ENCODE measurements around the gene KLK11. TPM values are rescaled to one million over a fixed set of nuclear protein-coding genes. Genes with fewer than 3 reads are reported as not detected.

Gene KLK11
- total RNA-seq, 1 donor from 2014 or later = not detected

DNA sequence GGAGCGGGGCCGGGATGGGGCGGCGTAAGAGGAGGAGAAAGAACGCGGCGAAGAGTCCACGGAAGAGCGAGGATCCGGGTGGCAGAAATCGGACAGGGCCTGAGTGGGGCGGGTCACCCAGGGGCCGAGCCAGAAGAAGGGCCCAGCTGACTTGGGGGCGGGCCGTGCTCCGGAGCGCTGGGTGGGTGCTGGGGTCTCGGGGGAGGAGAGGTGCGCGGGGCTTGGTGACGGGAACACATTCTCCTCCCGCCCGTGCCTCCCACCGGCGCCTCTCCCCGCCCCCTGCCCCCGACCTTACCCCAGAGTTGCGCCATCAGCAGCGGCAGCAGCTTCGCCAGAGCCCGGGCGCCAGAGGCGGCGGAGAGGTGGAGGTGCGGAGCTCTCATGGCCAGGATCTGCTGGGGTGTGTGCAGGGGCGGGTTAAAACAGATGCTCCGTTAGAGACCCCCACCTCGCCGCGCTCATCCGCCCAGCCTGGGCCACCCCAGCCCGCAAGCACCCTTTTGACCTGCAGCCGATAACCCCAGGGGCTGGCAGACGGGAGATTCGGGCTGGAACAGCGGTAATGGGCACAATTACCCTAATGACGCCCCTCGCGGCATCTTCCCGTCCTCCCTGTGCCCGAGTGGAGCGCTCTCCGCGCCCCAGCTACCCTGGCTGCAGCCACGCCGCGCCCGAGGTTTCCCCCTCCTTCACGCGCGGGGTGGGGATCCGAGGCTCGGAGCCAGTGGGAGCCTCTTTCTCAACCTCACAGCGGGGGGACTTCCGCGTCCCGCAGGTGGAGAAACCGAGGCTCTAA, 7.5 kb downstream of the KLK11 start:
- no peaks in the 10 kb centered on the region for H3K4me1 ChIP-seq
- H3K27me3 ChIP-seq = no peaks in the 10 kb centered on the region
- TF ChIP-seq, protein P1, sequence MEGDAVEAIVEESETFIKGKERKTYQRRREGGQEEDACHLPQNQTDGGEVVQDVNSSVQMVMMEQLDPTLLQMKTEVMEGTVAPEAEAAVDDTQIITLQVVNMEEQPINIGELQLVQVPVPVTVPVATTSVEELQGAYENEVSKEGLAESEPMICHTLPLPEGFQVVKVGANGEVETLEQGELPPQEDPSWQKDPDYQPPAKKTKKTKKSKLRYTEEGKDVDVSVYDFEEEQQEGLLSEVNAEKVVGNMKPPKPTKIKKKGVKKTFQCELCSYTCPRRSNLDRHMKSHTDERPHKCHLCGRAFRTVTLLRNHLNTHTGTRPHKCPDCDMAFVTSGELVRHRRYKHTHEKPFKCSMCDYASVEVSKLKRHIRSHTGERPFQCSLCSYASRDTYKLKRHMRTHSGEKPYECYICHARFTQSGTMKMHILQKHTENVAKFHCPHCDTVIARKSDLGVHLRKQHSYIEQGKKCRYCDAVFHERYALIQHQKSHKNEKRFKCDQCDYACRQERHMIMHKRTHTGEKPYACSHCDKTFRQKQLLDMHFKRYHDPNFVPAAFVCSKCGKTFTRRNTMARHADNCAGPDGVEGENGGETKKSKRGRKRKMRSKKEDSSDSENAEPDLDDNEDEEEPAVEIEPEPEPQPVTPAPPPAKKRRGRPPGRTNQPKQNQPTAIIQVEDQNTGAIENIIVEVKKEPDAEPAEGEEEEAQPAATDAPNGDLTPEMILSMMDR (IDR thresholded peaks at IDR 0.05) = no peak
- no peak overlapping the region for H3K27ac ChIP-seq
- peak overlapping the region in 1 of 2 donors; percentile 35 for H3K4me3 ChIP-seq
- H3K36me3 ChIP-seq = no peaks in the 10 kb centered on the region
- no peak for DNase-seq (ENCODE audit: low spot score in 2 of 2)
- intact Hi-C loops (cut with DNase I) = no loop called here
- H3K9me3 ChIP-seq = no peaks in the 10 kb centered on the region

DNA sequence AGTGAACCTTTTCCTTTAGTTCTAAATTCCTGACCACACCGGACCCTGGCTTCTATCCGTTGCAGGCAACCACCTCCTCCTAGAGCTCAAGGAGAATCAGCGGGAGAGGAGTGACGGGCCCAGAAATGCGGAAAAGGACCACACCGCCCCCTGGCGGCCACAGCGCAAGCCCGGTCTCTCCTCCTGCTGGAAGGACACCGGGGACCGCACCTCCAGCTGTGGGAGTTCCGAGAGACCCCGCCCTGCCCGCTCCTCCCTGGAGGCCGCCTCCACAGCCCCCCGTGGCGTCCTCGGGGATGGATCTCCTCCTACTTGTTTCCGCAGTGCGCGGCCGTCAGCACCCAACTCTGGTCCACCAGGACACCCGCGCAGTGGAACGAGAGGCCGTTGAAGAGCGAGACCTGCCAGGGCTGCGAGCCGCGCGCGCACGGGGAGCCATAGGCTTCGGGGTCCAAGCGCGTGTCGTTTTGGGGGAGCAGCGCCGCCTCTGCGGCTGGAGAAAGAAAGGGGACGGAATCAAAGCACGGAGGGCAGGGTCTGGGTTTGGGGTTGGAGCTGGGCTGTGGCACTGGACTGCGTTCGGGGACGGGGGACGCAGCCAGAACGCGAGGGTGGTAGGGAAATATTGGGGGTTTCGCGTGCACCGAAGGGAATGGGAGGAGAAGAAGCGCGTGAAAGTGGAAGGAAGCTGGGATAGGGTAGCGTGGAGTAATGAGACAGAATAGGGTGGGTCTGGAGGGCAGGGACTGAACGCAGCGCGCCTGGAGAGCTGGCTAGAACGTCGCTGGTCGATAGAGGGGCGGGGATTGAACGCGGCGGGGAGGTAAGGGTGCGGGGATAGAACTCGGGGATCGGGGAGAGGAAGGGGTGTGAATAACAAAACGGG, 9.4 kb downstream of the KLK11 start:
- no peaks in the 10 kb centered on the region for H3K27me3 ChIP-seq
- H3K4me3 ChIP-seq = peak overlapping the region in 1 of 2 donors; percentile 2
- intact Hi-C loops (cut with DNase I) = no loop called here
- peak in 1 of 2 donors; percentile 67 for DNase-seq (ENCODE audit: low spot score in 2 of 2)
- no peaks in the 10 kb centered on the region for H3K4me1 ChIP-seq
- no peak overlapping the region for H3K27ac ChIP-seq
- TF ChIP-seq, protein P1 (IDR thresholded peaks at IDR 0.05) = peak in 2 of 3 experiments; percentile 10 to 43
- no peaks in the 10 kb centered on the region for H3K9me3 ChIP-seq
- H3K36me3 ChIP-seq = no peaks in the 10 kb centered on the region

DNA sequence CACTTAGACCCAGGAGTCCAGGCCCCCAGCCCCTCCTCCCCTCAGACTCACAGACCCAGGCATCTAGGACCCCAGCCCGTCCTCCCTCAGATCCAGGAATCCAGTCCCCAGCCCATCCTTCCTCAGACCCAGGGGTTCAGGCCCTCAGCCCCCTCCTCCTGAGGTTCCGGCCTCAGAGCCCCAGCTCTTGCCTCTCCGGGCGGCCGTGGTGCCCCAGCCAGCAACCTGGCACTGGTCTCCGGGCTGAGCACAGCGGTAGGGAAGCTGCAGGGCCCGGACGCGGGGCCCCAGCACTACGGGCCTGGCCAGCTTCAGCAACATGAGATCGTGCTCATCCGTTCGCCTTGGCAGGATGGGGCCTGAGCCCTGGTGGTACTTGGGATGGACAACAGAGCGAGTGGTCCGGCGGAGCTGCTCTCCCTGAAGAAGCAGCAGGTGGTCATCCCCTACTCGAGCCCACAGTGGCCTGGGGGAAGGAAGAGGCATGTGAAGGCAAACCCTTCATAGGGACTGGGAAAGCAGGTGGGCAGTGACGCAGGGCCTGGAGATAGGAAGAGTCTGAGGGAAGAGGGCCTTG, 10.6 kb downstream of the KLK11 start:
- Histone ChIP-seq H3K9me3 (no peaks in the 10 kb centered on the region), H3K27me3 (no peaks in the 10 kb centered on the region), H3K27ac (no peak overlapping the region), H3K4me3 (no peak overlapping the region), H3K4me1 (no peaks in the 10 kb centered on the region), H3K36me3 (no peaks in the 10 kb centered on the region)
- TF ChIP-seq, protein P1 (IDR thresholded peaks at IDR 0.05) = no peak
- intact Hi-C loops (cut with DNase I) = no loop called here
- no peak for DNase-seq (ENCODE audit: low spot score in 2 of 2)

DNA sequence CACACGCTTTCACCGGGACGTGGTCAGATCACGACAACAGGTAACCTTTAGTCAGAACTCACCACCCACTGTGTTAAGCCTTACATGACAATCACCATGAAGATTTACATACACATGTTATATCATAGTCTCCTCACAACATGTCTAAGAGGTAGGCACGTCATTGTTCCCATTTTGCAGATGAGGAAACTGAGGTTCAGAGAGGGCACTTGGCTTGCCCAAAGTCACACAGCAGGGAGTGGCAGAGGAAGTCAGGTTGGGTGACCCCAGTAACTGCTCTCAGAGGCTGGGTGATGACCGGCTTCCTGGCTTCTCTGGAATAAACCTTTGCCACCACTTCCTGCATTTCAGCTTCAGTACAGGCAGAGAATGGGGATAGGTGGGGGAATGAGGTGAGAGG, 12.2 kb downstream of the KLK11 start:
- Histone ChIP-seq H3K36me3 (no peaks in the 10 kb centered on the region), H3K4me3 (no peak overlapping the region), H3K27ac (no peak overlapping the region), H3K27me3 (no peaks in the 10 kb centered on the region), H3K9me3 (no peaks in the 10 kb centered on the region), H3K4me1 (no peaks in the 10 kb centered on the region)
- TF ChIP-seq, protein P1 (IDR thresholded peaks at IDR 0.05) = no peak
- no peak for DNase-seq (ENCODE audit: low spot score in 2 of 2)
- intact Hi-C loops (cut with DNase I) = no loop called here

DNA sequence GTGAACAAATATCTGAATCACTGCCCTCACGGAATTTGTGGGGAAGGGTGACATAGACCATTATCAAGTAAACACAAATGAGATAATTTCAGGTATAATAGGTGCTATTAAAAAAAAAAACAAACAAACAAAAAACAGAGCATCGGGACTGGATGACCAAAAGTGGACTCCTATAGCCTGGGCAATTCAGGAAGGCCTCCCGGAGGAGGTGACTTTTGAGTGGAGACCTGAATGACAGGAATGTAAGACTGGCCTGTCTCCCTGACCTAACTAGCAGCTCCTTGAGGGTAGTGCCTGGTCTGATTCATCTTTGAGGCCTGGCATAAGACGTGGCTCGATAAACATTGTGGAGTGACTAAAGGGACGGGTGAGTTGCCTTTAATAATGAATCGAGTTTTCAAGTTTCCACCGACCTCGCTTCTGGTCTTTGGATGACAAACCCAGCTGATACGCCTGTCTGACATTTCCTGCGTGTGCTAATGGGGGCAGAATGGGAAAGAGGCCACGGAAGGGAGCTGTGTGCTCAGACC, 13.7 kb downstream of the KLK11 start:
- intact Hi-C loops (cut with DNase I) = no loop called here
- TF ChIP-seq, protein P1 (IDR thresholded peaks at IDR 0.05) = no peak

More for the DNA sequence above, 13.7 kb downstream of the KLK11 start:
- Histone ChIP-seq H3K4me1 (no peaks in the 10 kb centered on the region), H3K27me3 (no peaks in the 10 kb centered on the region), H3K27ac (no peak overlapping the region), H3K9me3 (no peaks in the 10 kb centered on the region), H3K36me3 (no peaks in the 10 kb centered on the region), H3K4me3 (no peak overlapping the region)
- DNase-seq (ENCODE audit: low spot score in 2 of 2) = no peak
